ENCODE data around the gene NDST1. TPM values are rescaled to one million over a fixed set of nuclear protein-coding genes. Genes with fewer than 3 reads are reported as not detected.

The NDST1 gene
- total RNA-seq, 2 experiments from 2014 or later = 9.5 to 26.6 TPM

GRCh38 chr5:150540042-150540441 lies 32.1 kb downstream of the NDST1 start:
- H4K20me1 ChIP-seq (ENCODE audit: insufficient read depth, low read length) = no peaks in the 10 kb centered on the region
- no peaks in the 10 kb centered on the region for H3K9me2 ChIP-seq (ENCODE audit: insufficient read depth, low read length)
- TF ChIP-seq CTCF (conservative IDR thresholded peaks at IDR 0.05; ENCODE audit: low read length) = no peak
- no peak for TF ChIP-seq EZH2phosphoT487 (IDR thresholded peaks at IDR 0.05; ENCODE audit: borderline replicate concordance, low read depth, low read length)
- H3K27ac ChIP-seq (ENCODE audit: low read depth, low read length, poor library complexity, severe bottlenecking) = no peak overlapping the region
- peaks cover 5% of the 10 kb centered on the region for H3K4me1 ChIP-seq (ENCODE audit: insufficient read depth, low read length, poor library complexity, severe bottlenecking)
- no peak overlapping the region for H3K4me3 ChIP-seq (ENCODE audit: low read depth, low read length, poor library complexity, severe bottlenecking)
- no peak overlapping the region for H2AFZ ChIP-seq (ENCODE audit: low read length)
- BruUV-seq (replicated peaks) = no TSS peak
- no peak for DNase-seq (ENCODE audit: low spot score)
- no peaks in the 10 kb centered on the region for H3K79me2 ChIP-seq (ENCODE audit: insufficient read depth, low read depth, low read length)
- H3K9me3 ChIP-seq (ENCODE audit: low read length) = no peaks in the 10 kb centered on the region
- intact Hi-C loops (cut with micrococcal nuclease; ENCODE audit: unreplicated experiment) = no loop called here
- H3K4me2 ChIP-seq (ENCODE audit: low read length) = no peak overlapping the region
- CTCF ChIA-PET (ENCODE audit: unreplicated experiment) = no interaction called here
- POLR2A ChIA-PET = interaction anchor here (0.6 to 1.4 kb wide), 4 partner anchors 16 to 76 kb away, joined by 3 to 5 read pairs (median 4); no protein-coding TSS in a partner anchor
- peaks cover 59% of the 10 kb centered on the region for H3K36me3 ChIP-seq (ENCODE audit: insufficient read depth, low read length)

GRCh38 chr5:150540615-150541396 lies 32.9 kb downstream of the NDST1 start:
- H3K36me3 ChIP-seq (ENCODE audit: insufficient read depth, low read length) = peaks cover 59% of the 10 kb centered on the region
- H3K4me1 ChIP-seq (ENCODE audit: insufficient read depth, low read length, poor library complexity, severe bottlenecking) = peaks cover 5% of the 10 kb centered on the region
- DNase-seq (ENCODE audit: low spot score) = no peak
- no peak overlapping the region for H3K27ac ChIP-seq (ENCODE audit: low read depth, low read length, poor library complexity, severe bottlenecking)
- intact Hi-C loops (cut with micrococcal nuclease; ENCODE audit: unreplicated experiment) = no loop called here
- no peaks in the 10 kb centered on the region for H3K9me3 ChIP-seq (ENCODE audit: low read length)
- TF ChIP-seq CTCF (conservative IDR thresholded peaks at IDR 0.05; ENCODE audit: low read length) = no peak
- TF ChIP-seq EZH2phosphoT487 (IDR thresholded peaks at IDR 0.05; ENCODE audit: borderline replicate concordance, low read depth, low read length) = no peak
- H3K4me2 ChIP-seq (ENCODE audit: low read length) = no peak overlapping the region
- no peaks in the 10 kb centered on the region for H3K79me2 ChIP-seq (ENCODE audit: insufficient read depth, low read depth, low read length)
- no peak overlapping the region for H3K4me3 ChIP-seq (ENCODE audit: low read depth, low read length, poor library complexity, severe bottlenecking)
- no peaks in the 10 kb centered on the region for H3K9me2 ChIP-seq (ENCODE audit: insufficient read depth, low read length)
- no peaks in the 10 kb centered on the region for H4K20me1 ChIP-seq (ENCODE audit: insufficient read depth, low read length)
- no peak overlapping the region for H2AFZ ChIP-seq (ENCODE audit: low read length)
- POLR2A ChIA-PET = interaction anchor here (0.6 to 1.2 kb wide), 2 partner anchors 20 to 77 kb away, joined by 3 to 5 read pairs; no protein-coding TSS in a partner anchor
- no TSS peak for BruUV-seq (replicated peaks)
- CTCF ChIA-PET (ENCODE audit: unreplicated experiment) = no interaction called here

- ChIA-PET CTCF (ENCODE audit: unreplicated experiment) (interaction anchor here (0.6 kb wide), 1 partner anchor 52 kb away, joined by 3 read pairs; no protein-coding TSS in a partner anchor), POLR2A (interaction anchor here (1.2 kb wide), 1 partner anchor 77 kb away, joined by 5 read pairs; no protein-coding TSS in a partner anchor)
- H3K9me2 ChIP-seq (ENCODE audit: insufficient read depth, low read length) = no peaks in the 10 kb centered on the region
- no peaks in the 10 kb centered on the region for H3K79me2 ChIP-seq (ENCODE audit: insufficient read depth, low read depth, low read length)
- no peaks in the 10 kb centered on the region for H4K20me1 ChIP-seq (ENCODE audit: insufficient read depth, low read length)
- intact Hi-C loops (cut with micrococcal nuclease; ENCODE audit: unreplicated experiment) = no loop called here
- no peaks in the 10 kb centered on the region for H3K9me3 ChIP-seq (ENCODE audit: low read length)
- no peak overlapping the region for H2AFZ ChIP-seq (ENCODE audit: low read length)
- no peak overlapping the region for H3K4me2 ChIP-seq (ENCODE audit: low read length)
- BruUV-seq (replicated peaks) = no TSS peak
- peaks cover 5% of the 10 kb centered on the region for H3K4me1 ChIP-seq (ENCODE audit: insufficient read depth, low read length, poor library complexity, severe bottlenecking)
- TF ChIP-seq CTCF (conservative IDR thresholded peaks at IDR 0.05; ENCODE audit: low read length) = no peak
- no peak for TF ChIP-seq EZH2phosphoT487 (IDR thresholded peaks at IDR 0.05; ENCODE audit: borderline replicate concordance, low read depth, low read length)
- DNase-seq (ENCODE audit: low spot score) = no peak
- H3K27ac ChIP-seq (ENCODE audit: low read depth, low read length, poor library complexity, severe bottlenecking) = no peak overlapping the region
- peaks cover 54% of the 10 kb centered on the region for H3K36me3 ChIP-seq (ENCODE audit: insufficient read depth, low read length)
- H3K4me3 ChIP-seq (ENCODE audit: low read depth, low read length, poor library complexity, severe bottlenecking) = no peak overlapping the region
Measured at GRCh38 chr5:150541397-150541675, 33.4 kb downstream of the NDST1 start.
